ENCODE data around the gene DMBX1. TPM values are rescaled to one million over a fixed set of nuclear protein-coding genes. Genes with fewer than 3 reads are reported as not detected.

DMBX1 gene
- polyA plus RNA-seq, 1 of the 3 experiments (the other 2 are of a cell fraction) = not detected

DNA sequence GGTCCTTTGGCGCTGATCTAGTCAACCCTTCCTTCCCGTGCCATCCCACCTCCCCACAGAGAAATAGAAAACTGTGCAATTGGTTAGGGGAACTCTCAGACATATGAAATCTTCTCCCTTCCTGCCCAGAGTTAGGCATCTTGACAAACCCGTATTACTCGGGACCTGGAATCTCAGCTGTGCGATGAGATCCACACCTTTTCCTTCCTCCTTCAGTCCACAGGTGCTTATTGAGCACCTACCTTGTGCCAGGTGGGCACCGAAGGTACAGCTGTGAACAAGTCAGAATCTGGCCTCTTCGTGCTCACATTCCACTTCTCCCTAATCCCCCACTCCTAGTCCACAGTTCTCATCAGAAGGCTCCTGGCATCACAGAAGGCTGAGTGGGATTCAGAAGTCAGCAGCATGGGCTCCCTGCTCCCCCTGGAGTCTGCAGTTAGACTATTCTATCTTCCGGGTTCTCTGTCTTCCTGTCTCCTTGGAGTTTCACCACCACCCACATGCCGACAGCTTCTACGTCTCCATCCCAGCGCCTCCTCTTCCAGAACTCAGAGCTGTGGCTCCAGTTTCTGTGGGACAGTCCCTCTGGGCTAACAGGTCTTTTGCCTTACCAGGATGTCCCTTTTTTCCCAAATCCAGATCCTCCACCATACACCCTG is 38.8 kb downstream of the DMBX1 start:
- Histone ChIP-seq H3K36me3 (replicated peaks in 1 of 2; ENCODE audit: control insufficient read depth in 1 of 2, insufficient read depth in 2 of 2, low read length in 1 of 2) (no peaks in the 10 kb centered on the region), H3K4me2 (no peak overlapping the region), H3K9ac (no peak overlapping the region), H3K4me1 (ENCODE audit: control insufficient read depth in 1 of 2, insufficient read depth in 2 of 2, low read depth in 1 of 2, low read length in 1 of 2) (no peaks in the 10 kb centered on the region; a peak in 1 of 4 replicates), H2AFZ (ENCODE audit: low read depth) (no peak overlapping the region), H3K9me2 (no peaks in the 10 kb centered on the region), H3K27ac (ENCODE audit: low read depth in 2 of 2, low read length in 1 of 2) (no peak overlapping the region), H3F3A (replicated peaks; ENCODE audit: insufficient read depth) (no peaks in the 10 kb centered on the region), H3K9me3 (no peaks in the 10 kb centered on the region), H4K20me1 (ENCODE audit: insufficient read depth) (no peaks in the 10 kb centered on the region), H3K27me3 (ENCODE audit: insufficient read depth) (no peaks in the 10 kb centered on the region; the same call in 1 of the 2 replicates), H3K4me3 (ENCODE audit: low read depth in 2 of 2, low read length in 1 of 2) (no peak overlapping the region; a peak in 1 of 4 replicates), H3K79me2 (ENCODE audit: insufficient read depth) (no peaks in the 10 kb centered on the region)
- ChIA-PET CTCF (interaction anchor here (0.6 to 17.9 kb wide), 44 partner anchors 9 to 664 kb away, joined by 3 to 496 read pairs (median 5); partner anchors contain the start of genes DMBX1 and EFCAB14), POLR2A (no interaction called here)
- no peak for TF ChIP-seq SMC3 (IDR thresholded peaks at IDR 0.05; ENCODE audit: low read depth, low read length)
- TF ChIP-seq, protein P1, sequence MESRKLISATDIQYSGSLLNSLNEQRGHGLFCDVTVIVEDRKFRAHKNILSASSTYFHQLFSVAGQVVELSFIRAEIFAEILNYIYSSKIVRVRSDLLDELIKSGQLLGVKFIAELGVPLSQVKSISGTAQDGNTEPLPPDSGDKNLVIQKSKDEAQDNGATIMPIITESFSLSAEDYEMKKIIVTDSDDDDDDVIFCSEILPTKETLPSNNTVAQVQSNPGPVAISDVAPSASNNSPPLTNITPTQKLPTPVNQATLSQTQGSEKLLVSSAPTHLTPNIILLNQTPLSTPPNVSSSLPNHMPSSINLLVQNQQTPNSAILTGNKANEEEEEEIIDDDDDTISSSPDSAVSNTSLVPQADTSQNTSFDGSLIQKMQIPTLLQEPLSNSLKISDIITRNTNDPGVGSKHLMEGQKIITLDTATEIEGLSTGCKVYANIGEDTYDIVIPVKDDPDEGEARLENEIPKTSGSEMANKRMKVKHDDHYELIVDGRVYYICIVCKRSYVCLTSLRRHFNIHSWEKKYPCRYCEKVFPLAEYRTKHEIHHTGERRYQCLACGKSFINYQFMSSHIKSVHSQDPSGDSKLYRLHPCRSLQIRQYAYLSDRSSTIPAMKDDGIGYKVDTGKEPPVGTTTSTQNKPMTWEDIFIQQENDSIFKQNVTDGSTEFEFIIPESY (IDR thresholded peaks at IDR 0.05; ENCODE audit: borderline replicate concordance, low read depth) = no peak
- no peak for TF ChIP-seq SIN3A (IDR thresholded peaks at IDR 0.05; ENCODE audit: borderline replicate concordance, low read depth, low read length)
- no peak for TF ChIP-seq ELF1 (IDR thresholded peaks at IDR 0.05)
- TF ChIP-seq NRF1 (IDR thresholded peaks at IDR 0.05; ENCODE audit: low read depth, low read length) = no peak
- no peak for TF ChIP-seq YY1 (IDR thresholded peaks at IDR 0.05; ENCODE audit: low read depth)
- no peak for TF ChIP-seq RFX5 (IDR thresholded peaks at IDR 0.05; ENCODE audit: low read length)
- 0 out of 2 replicates have a peak, but pooled peaks have one; percentile 5 for TF ChIP-seq RAD21 (IDR thresholded peaks at IDR 0.05; ENCODE audit: low read length)
- no peak for TF ChIP-seq RCOR1 (IDR thresholded peaks at IDR 0.05; ENCODE audit: low read length)
- WGBS (ENCODE audit: low lambda C conversion rate) = 58% methylated on average over 10 of the region's 11 CpGs
- no peak for DNase-seq

DNA sequence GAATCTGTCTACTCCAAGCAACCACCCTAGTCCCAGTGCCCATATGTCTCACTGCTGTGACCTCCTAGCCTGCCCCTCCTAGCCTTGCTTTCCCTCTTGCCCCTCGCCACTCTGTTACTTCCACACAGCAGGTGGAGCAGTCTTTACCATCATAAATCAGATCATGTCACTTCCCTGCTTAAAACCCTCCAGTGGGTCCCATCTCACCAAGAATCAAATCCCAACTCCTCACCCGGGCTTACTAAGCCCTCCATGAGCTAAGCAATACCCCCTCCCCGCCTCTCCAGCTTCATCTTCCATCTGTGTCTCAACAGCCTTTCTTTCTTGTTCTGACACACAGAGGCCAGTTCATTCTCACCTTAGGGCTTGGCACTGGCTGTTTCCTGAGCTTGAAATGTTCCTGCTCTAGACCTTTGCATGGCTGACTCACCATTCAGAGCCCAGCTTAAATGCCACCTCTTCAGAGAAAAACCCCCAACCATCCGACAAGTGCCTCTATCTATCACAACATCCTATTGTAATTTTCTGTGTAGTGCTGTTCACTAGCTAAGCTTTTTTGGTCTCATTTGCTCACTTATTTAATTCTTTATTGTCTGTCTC is 39.5 kb downstream of the DMBX1 start:
- POLR2A ChIA-PET = no interaction called here
- DNase-seq = no peak
- no peaks in the 10 kb centered on the region for H4K20me1 ChIP-seq (ENCODE audit: insufficient read depth)

More for the DNA sequence above, 39.5 kb downstream of the DMBX1 start:
- WGBS (ENCODE audit: low lambda C conversion rate) = 47% methylated on average over 4 of the region's 4 CpGs
- H2AFZ ChIP-seq (ENCODE audit: low read depth) = no peak overlapping the region
- no peaks in the 10 kb centered on the region; the same call in 1 of the 2 replicates for H3K27me3 ChIP-seq (ENCODE audit: insufficient read depth)
- H3K4me1 ChIP-seq (ENCODE audit: control insufficient read depth in 1 of 2, insufficient read depth in 2 of 2, low read depth in 1 of 2, low read length in 1 of 2) = no peaks in the 10 kb centered on the region; a peak in 1 of 4 replicates
- CTCF ChIA-PET = interaction anchor here (0.7 to 17.9 kb wide), 36 partner anchors 9 to 664 kb away, joined by 3 to 496 read pairs (median 5); partner anchors contain the start of genes DMBX1 and MKNK1
- H3F3A ChIP-seq (replicated peaks; ENCODE audit: insufficient read depth) = no peaks in the 10 kb centered on the region
- H3K9me3 ChIP-seq = no peaks in the 10 kb centered on the region
- H3K4me2 ChIP-seq = no peak overlapping the region
- no peak for TF ChIP-seq MAX (IDR thresholded peaks at IDR 0.05; ENCODE audit: low read depth)
- no peak for TF ChIP-seq NRF1 (IDR thresholded peaks at IDR 0.05; ENCODE audit: low read depth, low read length)
- TF ChIP-seq YY1 (IDR thresholded peaks at IDR 0.05; ENCODE audit: low read depth) = no peak
- H3K27ac ChIP-seq (ENCODE audit: low read depth in 2 of 2, low read length in 1 of 2) = no peak overlapping the region
- H3K9me2 ChIP-seq = no peaks in the 10 kb centered on the region
- H3K9ac ChIP-seq = no peak overlapping the region
- H3K79me2 ChIP-seq (ENCODE audit: insufficient read depth) = no peaks in the 10 kb centered on the region
- no peaks in the 10 kb centered on the region for H3K36me3 ChIP-seq (replicated peaks in 1 of 2; ENCODE audit: control insufficient read depth in 1 of 2, insufficient read depth in 2 of 2, low read length in 1 of 2)
- no peak overlapping the region for H3K4me3 ChIP-seq (ENCODE audit: low read depth in 2 of 2, low read length in 1 of 2)
